GM23338 (cell line): ENCODE results near the gene SH3PXD2B. TPM values are rescaled to one million over a fixed set of nuclear protein-coding genes. Genes with fewer than 3 reads are reported as not detected.

Experiments used
- ATAC-seq: fragments of 200-7000 bp; cut with Tn5 transposase; 3 replicates; pipeline ENCODE4 v1.9.1; 2020
- DNase-seq: peaks from one replicate; pipeline ENCODE4 v3.0.0-alpha.2; 2015; ENCODE audit warnings: low spot score
- H2AFZ ChIP-seq: fragments of 200-600 bp; sonication (generic); 2 replicates; pipeline ENCODE4 v1.8.0; 2016; ENCODE audit warnings: antibody characterized with exemption, mild to moderate bottlenecking, moderate library complexity
- H3F3A ChIP-seq: fragments of 200-600 bp; sonication (generic); replicated peaks from 2 replicates; pipeline ENCODE4 v1.8.0; 2017; ENCODE audit warnings: antibody characterized with exemption, mixed run types, low read depth
- H3K27ac ChIP-seq: fragments of 200-600 bp; sonication (generic); 2 replicates; pipeline ENCODE4 v1.6.1; 2016; ENCODE audit warnings: low read depth
- H3K27me3 ChIP-seq: fragments of 200-600 bp; sonication (generic); 2 replicates; pipeline ENCODE4 v1.8.0; 2016; ENCODE audit warnings: mild to moderate bottlenecking, mixed run types, moderate library complexity; ENCODE audit not compliant: insufficient read depth
- H3K36me3 ChIP-seq: fragments of 200-600 bp; sonication (generic); 2 replicates; pipeline ENCODE4 v1.8.0; 2016; ENCODE audit warnings: mild to moderate bottlenecking; ENCODE audit not compliant: insufficient read depth
- H3K4me1 ChIP-seq: fragments of 200-600 bp; sonication (generic); 2 replicates; pipeline ENCODE4 v1.8.0; 2016; ENCODE audit warnings: mild to moderate bottlenecking, moderate library complexity; ENCODE audit not compliant: insufficient read depth
- H3K4me2 ChIP-seq: fragments of 200-600 bp; sonication (generic); 2 replicates; pipeline ENCODE4 v1.7.1; 2017; ENCODE audit warnings: mixed run types
- H3K4me3 ChIP-seq: fragments of 200-600 bp; sonication (generic); 2 replicates; pipeline ENCODE4 v1.6.1; 2016; ENCODE audit warnings: mixed run types
- H3K79me2 ChIP-seq: fragments of 200-600 bp; sonication (generic); replicated peaks from 2 replicates; pipeline ENCODE4 v1.8.0; 2017; ENCODE audit warnings: mild to moderate bottlenecking; ENCODE audit not compliant: insufficient read depth
- H3K9me2 ChIP-seq: fragments of 200-600 bp; sonication (generic); 2 replicates; pipeline ENCODE4 v1.8.0; 2017; ENCODE audit not compliant: insufficient read depth
- H4K20me1 ChIP-seq: fragments of 200-600 bp; sonication (generic); replicated peaks from 2 replicates; pipeline ENCODE4 v1.8.0; 2017; ENCODE audit warnings: mild to moderate bottlenecking; ENCODE audit not compliant: insufficient read depth
- H3K27ac Mint-ChIP-seq: 2 replicates; pipeline ENCODE4 v1.8.0; 2020; ENCODE audit warnings: inconsistent platforms, mild to moderate bottlenecking, moderate library complexity, mixed read lengths
- H3K27me3 Mint-ChIP-seq: 3 replicates; pipeline ENCODE4 v1.8.0; 2022; ENCODE audit warnings: low read depth, mild to moderate bottlenecking, moderate library complexity, mixed read lengths, inconsistent platforms; ENCODE audit not compliant: insufficient read depth, poor library complexity
- H3K36me3 Mint-ChIP-seq: 3 replicates; pipeline ENCODE4 v1.8.0; 2021; ENCODE audit warnings: low read depth, mild to moderate bottlenecking, inconsistent platforms, moderate library complexity, mixed read lengths
- H3K4me1 Mint-ChIP-seq: 3 replicates; pipeline ENCODE4 v1.8.0; 2020; ENCODE audit warnings: mild to moderate bottlenecking, inconsistent platforms, mixed read lengths
- H3K4me3 Mint-ChIP-seq: 3 replicates; pipeline ENCODE4 v1.8.0; 2021; ENCODE audit warnings: moderate library complexity, mild to moderate bottlenecking, inconsistent platforms, mixed read lengths
- H3K9me3 Mint-ChIP-seq: 3 replicates; pipeline ENCODE4 v1.8.0; 2020; ENCODE audit warnings: moderate library complexity, mild to moderate bottlenecking, inconsistent platforms, mixed read lengths
- CREB1 ChIP-seq: fragments of 250-450 bp; sonication (Bioruptor Pico); IDR thresholded peaks from 2 replicates; pipeline ENCODE4 v1.5.0; 2020; ENCODE audit warnings: low read depth, mild to moderate bottlenecking, moderate library complexity
- POLR2AphosphoS5 ChIP-seq: IDR thresholded peaks from 2 replicates; pipeline ENCODE4 v1.6.1; 2016; ENCODE audit warnings: antibody characterized with exemption, low read depth
- STAT1 ChIP-seq: IDR thresholded peaks from one replicate; pipeline ENCODE4 v1.6.1; 2016; ENCODE audit warnings: antibody characterized with exemption; ENCODE audit not compliant: unreplicated experiment
- ZNF331 ChIP-seq: fragments of 250-450 bp; sonication (Bioruptor Pico); IDR thresholded peaks from 2 replicates; pipeline ENCODE4 v1.5.0; 2020; ENCODE audit warnings: low read depth, mild to moderate bottlenecking, moderate library complexity
- ZNF462 ChIP-seq: fragments of 250-450 bp; sonication (Bioruptor Pico); IDR thresholded peaks from 2 replicates; pipeline ENCODE4 v1.5.0; 2020; ENCODE audit warnings: mild to moderate bottlenecking, moderate library complexity
- polyA plus RNA-seq: library from polyadenylated mRNA; unstranded; fragments of >200 nt; fragmentation: Nextera tagmentation; extraction: Ambion mirVana; gene quantifications from 2 replicates; pipeline ENCODE4 v1.2.1, GENCODE V29; 2016
- total RNA-seq: library from RNA; depleted of rRNA; stranded (reverse); fragments of >200 nt; shearing (Covaris generic); gene quantifications from 2 replicates; pipeline ENCODE4 v1.2.3, GENCODE V29; 2014
- TF ChIP-seq, protein P1 (sequence below): IDR thresholded peaks from one replicate; pipeline ENCODE4 v1.6.1; 2018; ENCODE audit warnings: antibody characterized with exemption; ENCODE audit not compliant: unreplicated experiment
- TF ChIP-seq, protein P2 (sequence below): IDR thresholded peaks from 2 replicates; pipeline ENCODE4 v1.6.1; 2016; ENCODE audit warnings: antibody characterized with exemption
- TF ChIP-seq, protein P3 (sequence below), 2 experiments: fragments of 200-600 bp in 1 of 2; sonication (generic) in 1 of 2; conservative IDR thresholded peaks; 2 replicates each; pipeline versions ENCODE4 v1.5.1 to v1.6.1; 2016 to 2017; ENCODE audit warnings: antibody characterized with exemption in 2 of 2, low read depth in 2 of 2, mild to moderate bottlenecking in 2 of 2, moderate library complexity in 1 of 2

SH3PXD2B gene
- total and polyA plus RNA-seq, 2 experiments from 2014 or later, result 40.2 to 52.5 TPM

DNA sequence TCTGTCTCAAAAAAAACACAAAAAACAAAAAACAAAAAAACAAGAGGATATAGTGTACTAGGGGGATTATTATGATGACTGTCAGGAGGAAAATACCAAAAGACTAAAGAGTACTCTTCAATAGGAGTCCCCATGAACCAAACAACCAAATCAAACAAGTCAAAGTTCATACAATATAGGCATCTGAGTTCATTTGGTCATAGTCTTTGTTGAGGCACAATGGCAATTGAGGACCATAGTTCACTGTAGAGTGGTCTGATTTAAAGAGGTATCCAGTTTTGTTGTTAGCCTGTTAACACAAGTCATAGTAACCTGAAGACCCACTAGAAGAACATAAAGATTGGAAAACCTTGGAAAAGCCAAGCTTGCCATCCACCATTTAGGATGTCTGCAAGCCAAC is 159.5 kb downstream of the SH3PXD2B start (continued):
- TF ChIP-seq ZNF462 (no peak), CREB1 (CRISPR knock-in tag) (no peak)

GRCh38 chr5:172293745-172294342 is 160.5 kb downstream of the SH3PXD2B start:
- Histone ChIP-seq H3K27ac (no peak overlapping the region), H4K20me1 (no peaks in the 10 kb centered on the region), H3F3A (no peaks in the 10 kb centered on the region), H3K9me2 (no peaks in the 10 kb centered on the region), H2AFZ (no peak overlapping the region), H3K4me2 (no peak overlapping the region), H3K79me2 (no peaks in the 10 kb centered on the region), H3K4me1 (no peaks in the 10 kb centered on the region), H3K27me3 (no peaks in the 10 kb centered on the region), H3K4me3 (no peak overlapping the region), H3K36me3 (no peaks in the 10 kb centered on the region)
- Mint-ChIP-seq H3K4me1 (peaks cover 5% of the 10 kb centered on the region; the same call in 2 of the 3 replicates), H3K36me3 (no peaks in the 10 kb centered on the region), H3K27me3 (peaks cover 4% of the 10 kb centered on the region), H3K27ac (no peak overlapping the region), H3K9me3 (no peaks in the 10 kb centered on the region), H3K4me3 (no peak overlapping the region)
- ATAC-seq (no peak), DNase-seq (no peak)
- TF ChIP-seq, protein P1, sequence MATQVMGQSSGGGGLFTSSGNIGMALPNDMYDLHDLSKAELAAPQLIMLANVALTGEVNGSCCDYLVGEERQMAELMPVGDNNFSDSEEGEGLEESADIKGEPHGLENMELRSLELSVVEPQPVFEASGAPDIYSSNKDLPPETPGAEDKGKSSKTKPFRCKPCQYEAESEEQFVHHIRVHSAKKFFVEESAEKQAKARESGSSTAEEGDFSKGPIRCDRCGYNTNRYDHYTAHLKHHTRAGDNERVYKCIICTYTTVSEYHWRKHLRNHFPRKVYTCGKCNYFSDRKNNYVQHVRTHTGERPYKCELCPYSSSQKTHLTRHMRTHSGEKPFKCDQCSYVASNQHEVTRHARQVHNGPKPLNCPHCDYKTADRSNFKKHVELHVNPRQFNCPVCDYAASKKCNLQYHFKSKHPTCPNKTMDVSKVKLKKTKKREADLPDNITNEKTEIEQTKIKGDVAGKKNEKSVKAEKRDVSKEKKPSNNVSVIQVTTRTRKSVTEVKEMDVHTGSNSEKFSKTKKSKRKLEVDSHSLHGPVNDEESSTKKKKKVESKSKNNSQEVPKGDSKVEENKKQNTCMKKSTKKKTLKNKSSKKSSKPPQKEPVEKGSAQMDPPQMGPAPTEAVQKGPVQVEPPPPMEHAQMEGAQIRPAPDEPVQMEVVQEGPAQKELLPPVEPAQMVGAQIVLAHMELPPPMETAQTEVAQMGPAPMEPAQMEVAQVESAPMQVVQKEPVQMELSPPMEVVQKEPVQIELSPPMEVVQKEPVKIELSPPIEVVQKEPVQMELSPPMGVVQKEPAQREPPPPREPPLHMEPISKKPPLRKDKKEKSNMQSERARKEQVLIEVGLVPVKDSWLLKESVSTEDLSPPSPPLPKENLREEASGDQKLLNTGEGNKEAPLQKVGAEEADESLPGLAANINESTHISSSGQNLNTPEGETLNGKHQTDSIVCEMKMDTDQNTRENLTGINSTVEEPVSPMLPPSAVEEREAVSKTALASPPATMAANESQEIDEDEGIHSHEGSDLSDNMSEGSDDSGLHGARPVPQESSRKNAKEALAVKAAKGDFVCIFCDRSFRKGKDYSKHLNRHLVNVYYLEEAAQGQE, result no peak
- TF ChIP-seq, protein P2, sequence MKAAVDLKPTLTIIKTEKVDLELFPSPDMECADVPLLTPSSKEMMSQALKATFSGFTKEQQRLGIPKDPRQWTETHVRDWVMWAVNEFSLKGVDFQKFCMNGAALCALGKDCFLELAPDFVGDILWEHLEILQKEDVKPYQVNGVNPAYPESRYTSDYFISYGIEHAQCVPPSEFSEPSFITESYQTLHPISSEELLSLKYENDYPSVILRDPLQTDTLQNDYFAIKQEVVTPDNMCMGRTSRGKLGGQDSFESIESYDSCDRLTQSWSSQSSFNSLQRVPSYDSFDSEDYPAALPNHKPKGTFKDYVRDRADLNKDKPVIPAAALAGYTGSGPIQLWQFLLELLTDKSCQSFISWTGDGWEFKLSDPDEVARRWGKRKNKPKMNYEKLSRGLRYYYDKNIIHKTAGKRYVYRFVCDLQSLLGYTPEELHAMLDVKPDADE, result no peak
- TF ChIP-seq, protein P3, sequence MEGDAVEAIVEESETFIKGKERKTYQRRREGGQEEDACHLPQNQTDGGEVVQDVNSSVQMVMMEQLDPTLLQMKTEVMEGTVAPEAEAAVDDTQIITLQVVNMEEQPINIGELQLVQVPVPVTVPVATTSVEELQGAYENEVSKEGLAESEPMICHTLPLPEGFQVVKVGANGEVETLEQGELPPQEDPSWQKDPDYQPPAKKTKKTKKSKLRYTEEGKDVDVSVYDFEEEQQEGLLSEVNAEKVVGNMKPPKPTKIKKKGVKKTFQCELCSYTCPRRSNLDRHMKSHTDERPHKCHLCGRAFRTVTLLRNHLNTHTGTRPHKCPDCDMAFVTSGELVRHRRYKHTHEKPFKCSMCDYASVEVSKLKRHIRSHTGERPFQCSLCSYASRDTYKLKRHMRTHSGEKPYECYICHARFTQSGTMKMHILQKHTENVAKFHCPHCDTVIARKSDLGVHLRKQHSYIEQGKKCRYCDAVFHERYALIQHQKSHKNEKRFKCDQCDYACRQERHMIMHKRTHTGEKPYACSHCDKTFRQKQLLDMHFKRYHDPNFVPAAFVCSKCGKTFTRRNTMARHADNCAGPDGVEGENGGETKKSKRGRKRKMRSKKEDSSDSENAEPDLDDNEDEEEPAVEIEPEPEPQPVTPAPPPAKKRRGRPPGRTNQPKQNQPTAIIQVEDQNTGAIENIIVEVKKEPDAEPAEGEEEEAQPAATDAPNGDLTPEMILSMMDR (conservative IDR thresholded peaks at IDR 0.05; ENCODE audit: low read depth in 2 of 2), result no peak
- TF ChIP-seq ZNF331 (CRISPR knock-in tag) (no peak), POLR2AphosphoS5 (no peak), STAT1 (no peak)
